KG1 (cell line): ENCODE data around the gene HSPA1A.
"Not testable (repeated sequence)": the region's sequence is repeated elsewhere in the genome, so short reads cannot be mapped to it uniquely, and the experiment has no call there.

Experiments
- DNase-seq: peaks from one replicate; lab custom pipeline; 2025; lab: John Stamatoyannopoulos, UW

Gene HSPA1A

GRCh38 chr6:31781244-31782125, 33.9 kb upstream of the HSPA1A start:
- no peak for DNase-seq

GRCh38 chr6:31782126-31782855, 33.1 kb upstream of the HSPA1A start:
- no peak for DNase-seq

- DNase-seq = no peak
These were observed 31.0 kb upstream of the HSPA1A start for GRCh38 chr6:31784098-31784925.

- no peak for DNase-seq
These were observed 29.9 kb upstream of the HSPA1A start for GRCh38 chr6:31785475-31785874.

- DNase-seq = no peak
These were observed 23.8 kb upstream of the HSPA1A start for GRCh38 chr6:31791324-31792089.

GRCh38 chr6:31792090-31792374, 23.3 kb upstream of the HSPA1A start:
- DNase-seq = no peak

- DNase-seq = no peak
These were observed 22.6 kb upstream of the HSPA1A start for GRCh38 chr6:31792761-31793171.

GRCh38 chr6:31793927-31794245, 21.5 kb upstream of the HSPA1A start:
- DNase-seq = not testable (repeated sequence)

GRCh38 chr6:31794294-31794865, 21.0 kb upstream of the HSPA1A start:
- DNase-seq = no peak

- no peak for DNase-seq
These were observed 20.3 kb upstream of the HSPA1A start for GRCh38 chr6:31794866-31795615.

- DNase-seq = peak; percentile 58
These were observed 19.6 kb upstream of the HSPA1A start, which contains the start of gene VARS1 for GRCh38 chr6:31795616-31796298. TSS of gene VARS1 (minus strand) at chr6:31795752. CDS start at chr6:31795217, 535 bp downstream.

GRCh38 chr6:31796993-31797385, 18.4 kb upstream of the HSPA1A start:
- no peak for DNase-seq

- no peak for DNase-seq
These were observed 17.8 kb upstream of the HSPA1A start for GRCh38 chr6:31797588-31797987.

GRCh38 chr6:31799781-31800180, 15.6 kb upstream of the HSPA1A start:
- no peak for DNase-seq

GRCh38 chr6:31801031-31801927, 14.1 kb upstream of the HSPA1A start:
- not testable (repeated sequence) for DNase-seq

GRCh38 chr6:31805939-31806469, 9.3 kb upstream of the HSPA1A start:
- no peak for DNase-seq

GRCh38 chr6:31806470-31807272, 8.7 kb upstream of the HSPA1A start, which contains the start of gene LSM2:
TSS of gene LSM2 (minus strand) at chr6:31806966. CDS start at chr6:31806757, 209 bp downstream.
- peak; percentile 92 for DNase-seq

GRCh38 chr6:31808599-31808998, 6.7 kb upstream of the HSPA1A start:
- DNase-seq = not testable (repeated sequence)
